GM12891 (cell line): ENCODE results near the gene BARHL1.

Source experiments
- DNase-seq: peaks from one replicate; pipeline ENCODE4 v3.0.0; 2011; ENCODE audit warnings: low spot score; ENCODE audit not compliant: insufficient read length
- FAIRE-seq: peaks from 2 replicates; lab custom pipeline; 2011; peaks lifted over from hg19 to GRCh38; lab: Jason Lieb, UNC
- PAX5 ChIP-seq: IDR thresholded peaks from 2 replicates; pipeline ENCODE4 v1.6.1; 2011; ENCODE audit warnings: low read length, moderate library complexity, mild to moderate bottlenecking; ENCODE audit not compliant: insufficient read depth, severe bottlenecking
- POLR2A ChIP-seq: IDR thresholded peaks from 2 replicates; pipeline ENCODE4 v1.6.1; 2011; ENCODE audit warnings: low read depth, low read length, control low read depth
- POLR2AphosphoS5 ChIP-seq: IDR thresholded peaks from 2 replicates; pipeline ENCODE4 v1.6.1; 2011; ENCODE audit warnings: low read depth, low read length, control low read depth
- POU2F2 ChIP-seq: IDR thresholded peaks from 2 replicates; pipeline ENCODE4 v1.6.1; 2011; ENCODE audit warnings: low read depth, mild to moderate bottlenecking, control low read depth, low read length, moderate library complexity
- SPI1 ChIP-seq: IDR thresholded peaks from 2 replicates; pipeline ENCODE4 v1.6.1; 2011; ENCODE audit warnings: low read depth, low read length, control low read depth
- TAF1 ChIP-seq: IDR thresholded peaks from 2 replicates; pipeline ENCODE4 v1.6.1; 2011; ENCODE audit warnings: low read depth, low read length, control low read depth

The BARHL1 gene

GRCh38 chr9:132592451-132592850, 10.0 kb downstream of the BARHL1 start:
- FAIRE-seq (no peak), DNase-seq (no peak)
- no peak for TF ChIP-seq SPI1
- no peak for TF ChIP-seq POLR2AphosphoS5
- TF ChIP-seq POLR2A = no peak
- TF ChIP-seq PAX5 = no peak
- TF ChIP-seq TAF1 = no peak
- no peak for TF ChIP-seq POU2F2

- DNase-seq (no peak), FAIRE-seq (no peak)
- TF ChIP-seq POU2F2 (no peak), PAX5 (no peak), POLR2A (no peak), TAF1 (no peak), SPI1 (no peak), POLR2AphosphoS5 (no peak)
Observed at GRCh38 chr9:132594412-132594811, 12.0 kb downstream of the BARHL1 start.

- FAIRE-seq = no peak
- no peak for DNase-seq
- TF ChIP-seq POU2F2 = no peak
Observed at GRCh38 chr9:132595319-132595718, 12.9 kb downstream of the BARHL1 start.

- TF ChIP-seq POLR2A (no peak), SPI1 (0 out of 2 replicates have a peak, but pooled peaks have one; percentile 3)
- FAIRE-seq (no peak), DNase-seq (no peak)
Observed at GRCh38 chr9:132596200-132596599, 13.8 kb downstream of the BARHL1 start.

GRCh38 chr9:132597073-132597775, 14.8 kb downstream of the BARHL1 start:
- TF ChIP-seq SPI1 (no peak), POLR2A (no peak), POU2F2 (no peak), POLR2AphosphoS5 (no peak), PAX5 (no peak), TAF1 (no peak)
- DNase-seq (no peak), FAIRE-seq (no peak)

GRCh38 chr9:132600326-132600984, 18.0 kb downstream of the BARHL1 start:
- TF ChIP-seq POU2F2 (no peak), POLR2AphosphoS5 (no peak), POLR2A (no peak), SPI1 (no peak), PAX5 (no peak), TAF1 (no peak)
- DNase-seq = no peak

GRCh38 chr9:132602207-132602606, 19.8 kb downstream of the BARHL1 start:
- FAIRE-seq (peak; percentile 72), DNase-seq (no peak)
- TF ChIP-seq SPI1 (peak; percentile 91), POU2F2 (no peak)

More at GRCh38 chr9:132600326-132600984, 18.0 kb downstream of the BARHL1 start:
- FAIRE-seq = no peak

GRCh38 chr9:132605387-132605786, 23.0 kb downstream of the BARHL1 start:
- FAIRE-seq (peak; percentile 60), DNase-seq (no peak)

GRCh38 chr9:132606066-132606465, 23.7 kb downstream of the BARHL1 start:
- no peak for FAIRE-seq
- no peak for TF ChIP-seq POLR2AphosphoS5
- no peak for TF ChIP-seq POU2F2
- TF ChIP-seq POLR2A = no peak
- no peak for TF ChIP-seq SPI1
- TF ChIP-seq PAX5 = no peak
- TF ChIP-seq TAF1 = no peak

More at GRCh38 chr9:132605387-132605786, 23.0 kb downstream of the BARHL1 start:
- TF ChIP-seq POLR2AphosphoS5 = no peak
- no peak for TF ChIP-seq TAF1
- no peak for TF ChIP-seq PAX5
- TF ChIP-seq POU2F2 = no peak
- no peak for TF ChIP-seq POLR2A
- TF ChIP-seq SPI1 = no peak

GRCh38 chr9:132609184-132609583, 26.8 kb downstream of the BARHL1 start:
- DNase-seq = no peak
- no peak for FAIRE-seq
- no peak for TF ChIP-seq TAF1
- no peak for TF ChIP-seq POU2F2
- no peak for TF ChIP-seq SPI1

More at GRCh38 chr9:132606066-132606465, 23.7 kb downstream of the BARHL1 start:
- DNase-seq = no peak

- no peak for TF ChIP-seq POLR2A
- no peak for TF ChIP-seq POU2F2
- TF ChIP-seq SPI1 = no peak
- TF ChIP-seq POLR2AphosphoS5 = no peak
- no peak for TF ChIP-seq PAX5
- TF ChIP-seq TAF1 = no peak
- no peak for DNase-seq
- no peak for FAIRE-seq
Observed at GRCh38 chr9:132609829-132610228, 27.4 kb downstream of the BARHL1 start.
